BJ (cell line): ENCODE results near the gene MRPL39. TPM values are rescaled to one million over a fixed set of nuclear protein-coding genes. Genes with fewer than 3 reads are reported as not detected.

Experiments
- CTCF ChIA-PET: fragments of 350-600 bp; formaldehyde crosslinking; extraction: SDS; loops from one replicate; lab custom pipeline; 2021; ENCODE audit warnings: antibody characterized with exemption, inconsistent platforms; lab: Yijun Ruan, JAX
- POLR2A ChIA-PET: fragments of 300-600 bp; sonication (Branson Sonifier 250); formaldehyde crosslinking; extraction: SDS; loops from one replicate; lab custom pipeline; 2021; ENCODE audit warnings: antibody characterized with exemption; lab: Charles Lee
- DNase-seq: peaks from one replicate; pipeline ENCODE4 v3.0.0-alpha.2; 2011; ENCODE audit warnings: low read depth
- H3K27me3 ChIP-seq: 2 replicates; pipeline ENCODE4 v1.6.0; 2011; ENCODE audit warnings: low read length; ENCODE audit not compliant: control insufficient read depth, insufficient read depth
- H3K36me3 ChIP-seq: 2 replicates; pipeline ENCODE4 v1.5.1; 2011; ENCODE audit warnings: low read length; ENCODE audit not compliant: control insufficient read depth, insufficient read depth
- H3K4me3 ChIP-seq: 2 replicates; pipeline ENCODE4 v1.5.1; 2011; ENCODE audit warnings: low read depth, mild to moderate bottlenecking, control low read depth, low read length
- polyA plus RNA-seq: library from polyadenylated mRNA; depleted of rRNA; stranded (reverse); fragments of >200 nt; gene quantifications from 2 replicates; pipeline ENCODE4 v1.2.3, GENCODE V29; 2011
- TF ChIP-seq, protein P1 (sequence below): IDR thresholded peaks from 2 replicates; pipeline ENCODE4 v1.5.1; 2011; ENCODE audit warnings: low read depth, mild to moderate bottlenecking, control low read depth, inconsistent platforms, low read length, moderate library complexity; ENCODE audit not compliant: insufficient read depth

MRPL39 gene
- polyA plus RNA-seq, 1 experiment, result 11.6 TPM

DNA sequence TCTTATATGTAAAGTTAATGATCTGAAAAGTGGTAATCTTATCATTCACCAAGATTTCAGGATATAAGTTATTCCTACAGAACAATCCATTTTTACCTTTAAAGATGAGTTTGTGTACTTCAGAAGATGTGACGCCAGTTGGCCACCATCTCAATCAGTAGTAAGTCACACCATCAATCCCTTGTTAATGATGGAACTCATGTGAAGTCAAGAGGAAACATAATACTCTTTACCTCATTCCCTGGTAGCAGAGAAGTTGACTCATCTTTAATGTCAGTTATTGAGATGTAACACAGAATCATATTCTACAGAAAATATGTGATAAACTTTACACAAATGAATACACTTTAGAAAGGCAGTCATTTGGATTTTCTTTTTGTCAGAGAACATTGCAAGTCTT is 38.2 kb downstream of the MRPL39 start:
- no peak overlapping the region for H3K4me3 ChIP-seq
- ChIA-PET CTCF (no interaction called here), POLR2A (no interaction called here)
- TF ChIP-seq, protein P1, sequence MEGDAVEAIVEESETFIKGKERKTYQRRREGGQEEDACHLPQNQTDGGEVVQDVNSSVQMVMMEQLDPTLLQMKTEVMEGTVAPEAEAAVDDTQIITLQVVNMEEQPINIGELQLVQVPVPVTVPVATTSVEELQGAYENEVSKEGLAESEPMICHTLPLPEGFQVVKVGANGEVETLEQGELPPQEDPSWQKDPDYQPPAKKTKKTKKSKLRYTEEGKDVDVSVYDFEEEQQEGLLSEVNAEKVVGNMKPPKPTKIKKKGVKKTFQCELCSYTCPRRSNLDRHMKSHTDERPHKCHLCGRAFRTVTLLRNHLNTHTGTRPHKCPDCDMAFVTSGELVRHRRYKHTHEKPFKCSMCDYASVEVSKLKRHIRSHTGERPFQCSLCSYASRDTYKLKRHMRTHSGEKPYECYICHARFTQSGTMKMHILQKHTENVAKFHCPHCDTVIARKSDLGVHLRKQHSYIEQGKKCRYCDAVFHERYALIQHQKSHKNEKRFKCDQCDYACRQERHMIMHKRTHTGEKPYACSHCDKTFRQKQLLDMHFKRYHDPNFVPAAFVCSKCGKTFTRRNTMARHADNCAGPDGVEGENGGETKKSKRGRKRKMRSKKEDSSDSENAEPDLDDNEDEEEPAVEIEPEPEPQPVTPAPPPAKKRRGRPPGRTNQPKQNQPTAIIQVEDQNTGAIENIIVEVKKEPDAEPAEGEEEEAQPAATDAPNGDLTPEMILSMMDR, result no peak
- no peaks in the 10 kb centered on the region for H3K27me3 ChIP-seq
- H3K36me3 ChIP-seq, result peaks cover 1% of the 10 kb centered on the region; the same call in 1 of the 2 replicates
- DNase-seq, result no peak

DNA sequence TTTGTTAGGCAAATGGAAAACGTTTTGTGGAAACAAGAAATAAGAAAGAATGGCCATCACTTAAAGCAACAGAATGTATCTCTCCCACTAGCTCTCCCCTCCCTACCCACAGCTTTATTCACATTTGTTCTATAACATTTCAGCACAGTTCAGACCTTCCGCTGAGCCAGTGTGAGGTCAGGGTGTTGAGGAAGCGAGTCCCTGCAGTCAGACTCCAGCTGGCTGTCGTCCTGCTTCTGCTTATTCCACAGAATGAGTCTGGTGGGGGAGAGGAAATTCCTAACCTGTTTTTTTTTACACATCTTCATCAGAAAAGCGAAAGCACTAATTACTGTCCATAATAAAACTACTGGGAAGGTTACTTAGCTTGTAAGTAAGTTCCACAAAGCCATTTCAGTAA is 39.0 kb downstream of the MRPL39 start:
- TF ChIP-seq, protein P1, result no peak
- no peak overlapping the region for H3K4me3 ChIP-seq
- ChIA-PET CTCF (no interaction called here), POLR2A (no interaction called here)
- no peaks in the 10 kb centered on the region for H3K27me3 ChIP-seq
- peaks cover 1% of the 10 kb centered on the region; the same call in 1 of the 2 replicates for H3K36me3 ChIP-seq
- no peak for DNase-seq

DNA sequence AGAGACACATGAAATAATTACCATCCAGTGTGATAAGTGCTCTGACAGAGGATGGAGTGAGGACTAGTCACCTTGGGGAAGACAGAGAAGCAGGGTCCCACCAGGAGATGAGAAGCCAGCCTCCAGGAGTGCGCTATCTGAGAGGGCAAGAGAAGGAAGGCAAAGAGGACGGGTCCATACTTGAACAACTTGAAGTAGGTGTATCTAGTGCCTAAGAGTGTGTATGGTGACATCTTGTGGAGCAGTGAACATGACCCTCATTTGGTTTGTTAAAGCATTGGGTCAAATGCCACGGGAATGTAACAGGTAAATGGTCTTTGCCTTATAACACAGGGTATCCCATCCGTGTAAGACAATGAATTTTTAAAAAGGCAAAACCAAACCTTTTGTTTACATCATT is 39.8 kb downstream of the MRPL39 start:
- DNase-seq, result no peak
- POLR2A ChIA-PET, result no interaction called here
- Histone ChIP-seq H3K4me3 (no peak overlapping the region), H3K36me3 (peaks cover 1% of the 10 kb centered on the region; the same call in 1 of the 2 replicates), H3K27me3 (no peaks in the 10 kb centered on the region)
- CTCF ChIA-PET, result no interaction called here
- TF ChIP-seq, protein P1, result no peak

DNA sequence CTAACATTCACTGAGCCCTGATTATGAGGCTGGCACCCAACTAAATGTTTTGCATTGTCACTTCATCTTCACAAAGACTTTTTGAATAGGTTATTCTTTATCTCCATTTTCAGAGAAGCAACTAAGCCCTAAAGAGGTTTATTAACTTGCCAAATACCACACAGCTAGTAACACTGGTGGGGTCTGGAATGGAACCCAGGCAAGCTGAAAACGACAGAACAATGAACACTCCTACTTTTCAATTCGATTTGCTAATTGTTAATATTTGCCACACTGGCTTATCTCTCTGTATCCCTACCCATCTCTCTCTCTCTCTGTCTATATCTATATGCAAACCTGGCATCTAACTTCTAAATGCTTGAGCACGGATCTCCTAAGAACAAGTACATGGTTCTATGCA is 40.6 kb downstream of the MRPL39 start:
- no peaks in the 10 kb centered on the region for H3K27me3 ChIP-seq
- no peak overlapping the region for H3K4me3 ChIP-seq
- CTCF ChIA-PET, result interaction anchor here (0.7 kb wide), 1 partner anchor 26 kb away, joined by 3 read pairs; no protein-coding TSS in a partner anchor
- H3K36me3 ChIP-seq, result peaks cover 1% of the 10 kb centered on the region; the same call in 1 of the 2 replicates
- TF ChIP-seq, protein P1, result no peak
- DNase-seq, result no peak
- POLR2A ChIA-PET, result no interaction called here

DNA sequence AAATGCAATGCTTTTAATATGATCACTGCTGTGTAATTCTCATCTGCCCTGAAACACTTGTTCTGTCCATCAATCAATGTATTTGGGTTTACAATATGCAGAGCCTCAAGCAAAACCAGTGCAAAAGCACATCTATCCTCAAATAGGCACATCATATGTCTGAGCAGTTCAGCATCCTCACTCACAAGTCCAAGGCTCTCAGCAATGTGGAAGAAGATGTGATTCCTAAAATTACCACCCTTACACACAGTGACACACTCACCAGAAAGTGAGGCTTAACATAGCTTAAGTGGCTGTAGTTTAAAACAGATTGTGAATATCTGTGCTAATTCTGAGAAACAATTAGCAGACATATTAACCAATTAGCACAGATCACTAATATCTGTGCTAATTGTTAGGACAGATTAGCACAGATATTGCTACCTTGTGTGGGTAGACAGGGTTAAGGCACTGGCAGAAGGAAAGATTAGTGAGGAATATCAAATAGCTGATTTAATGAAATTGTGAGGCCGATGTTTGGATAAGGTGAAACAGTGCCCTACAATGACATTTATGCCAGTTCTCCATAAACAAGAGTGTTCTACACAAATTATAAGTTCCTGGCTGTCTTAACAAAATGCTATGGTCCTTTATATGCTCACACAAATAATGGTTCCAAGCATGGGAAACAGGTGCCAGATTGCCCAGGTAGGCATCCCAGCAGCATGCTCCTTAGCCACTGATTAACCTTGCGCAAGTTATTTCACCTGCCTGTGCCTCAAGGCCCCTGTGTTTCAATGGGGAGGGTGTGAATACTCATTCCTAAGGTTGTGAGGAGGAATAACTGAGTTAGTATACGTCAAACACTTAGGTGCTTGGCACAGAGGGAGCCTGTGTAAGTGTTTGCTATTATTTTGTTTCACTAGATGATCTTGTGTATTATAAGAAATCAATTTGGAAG is 41.7 kb downstream of the MRPL39 start:
- Histone ChIP-seq H3K4me3 (no peak overlapping the region), H3K36me3 (peaks cover 1% of the 10 kb centered on the region; the same call in 1 of the 2 replicates), H3K27me3 (no peaks in the 10 kb centered on the region)
- TF ChIP-seq, protein P1, result no peak
- no peak for DNase-seq
- ChIA-PET POLR2A (no interaction called here), CTCF (no interaction called here)
